ENCODE measurements around the gene UNC93B1. TPM values are rescaled to one million over a fixed set of nuclear protein-coding genes. Genes with fewer than 3 reads are reported as not detected.
A peak's percentile ranks its signal among the peaks of the same experiment; 100 is the strongest.

The UNC93B1 gene
- total and polyA plus RNA-seq, 2 donors: 10.3 to 30.8 TPM

GRCh38 chr11:68012843-68013610, 9.1 kb upstream of the UNC93B1 start:
- peaks cover 0 to 1% of the 10 kb centered on the region in 2 donors for H3K9me3 ChIP-seq (ENCODE audit: control insufficient read depth in 2 of 2, insufficient read depth in 1 of 2, low read length in 1 of 2)
- peaks cover 6 to 15% of the 10 kb centered on the region in 2 donors for H3K4me1 ChIP-seq (ENCODE audit: control insufficient read depth in 2 of 2, insufficient read depth in 2 of 2, low read length in 2 of 2)
- H3K4me3 ChIP-seq (ENCODE audit: low read length in 2 of 2): no peak overlapping the region
- no peaks in the 10 kb centered on the region for H3K36me3 ChIP-seq (ENCODE audit: control insufficient read depth in 2 of 2, insufficient read depth in 2 of 2, low read length in 1 of 2)
- no peak overlapping the region for H3K27ac ChIP-seq (ENCODE audit: low read depth in 1 of 2, low read length in 1 of 2)
- 92% methylated on average over 16 of the region's 16 CpGs for WGBS
- H3K27me3 ChIP-seq (ENCODE audit: control insufficient read depth in 2 of 2, insufficient read depth in 1 of 2, low read length in 1 of 2): peaks cover 0 to 9% of the 10 kb centered on the region in 2 donors
- no peak for DNase-seq (ENCODE audit: low read depth in 6 of 9, low spot score in 9 of 9)

- no peak overlapping the region for H3K4me3 ChIP-seq (ENCODE audit: low read length in 2 of 2)
- peaks cover 6 to 15% of the 10 kb centered on the region in 2 donors for H3K4me1 ChIP-seq (ENCODE audit: control insufficient read depth in 2 of 2, insufficient read depth in 2 of 2, low read length in 2 of 2)
- H3K36me3 ChIP-seq (ENCODE audit: control insufficient read depth in 2 of 2, insufficient read depth in 2 of 2, low read length in 1 of 2): no peaks in the 10 kb centered on the region
- peaks cover 0 to 1% of the 10 kb centered on the region in 2 donors for H3K9me3 ChIP-seq (ENCODE audit: control insufficient read depth in 2 of 2, insufficient read depth in 1 of 2, low read length in 1 of 2)
- WGBS: 83% methylated on average over 17 of the region's 17 CpGs
- no peak for DNase-seq (ENCODE audit: low read depth in 6 of 9, low spot score in 9 of 9)
- no peak overlapping the region for H3K27ac ChIP-seq (ENCODE audit: low read depth in 1 of 2, low read length in 1 of 2)
- peaks cover 0 to 9% of the 10 kb centered on the region in 2 donors for H3K27me3 ChIP-seq (ENCODE audit: control insufficient read depth in 2 of 2, insufficient read depth in 1 of 2, low read length in 1 of 2)
These were observed 8.3 kb upstream of the UNC93B1 start for GRCh38 chr11:68012044-68012842.

- Histone ChIP-seq H3K27ac (ENCODE audit: low read depth in 1 of 2, low read length in 1 of 2) (no peak overlapping the region), H3K36me3 (ENCODE audit: control insufficient read depth in 2 of 2, insufficient read depth in 2 of 2, low read length in 1 of 2) (no peaks in the 10 kb centered on the region), H3K4me1 (ENCODE audit: control insufficient read depth in 2 of 2, insufficient read depth in 2 of 2, low read length in 2 of 2) (peaks cover 6 to 15% of the 10 kb centered on the region in 2 donors), H3K27me3 (ENCODE audit: control insufficient read depth in 2 of 2, insufficient read depth in 1 of 2, low read length in 1 of 2) (peaks cover 0 to 14% of the 10 kb centered on the region in 2 donors), H3K4me3 (ENCODE audit: low read length in 2 of 2) (no peak overlapping the region), H3K9me3 (ENCODE audit: control insufficient read depth in 2 of 2, insufficient read depth in 1 of 2, low read length in 1 of 2) (peaks cover 0 to 1% of the 10 kb centered on the region in 2 donors)
- 61% methylated on average over 16 of the region's 16 CpGs for WGBS
- no peak for DNase-seq (ENCODE audit: low read depth in 6 of 9, low spot score in 9 of 9)
These were observed 7.4 kb upstream of the UNC93B1 start for GRCh38 chr11:68011051-68011943.

- DNase-seq (ENCODE audit: low read depth in 6 of 9, low spot score in 9 of 9): no peak
- Histone ChIP-seq H3K36me3 (ENCODE audit: control insufficient read depth in 2 of 2, insufficient read depth in 2 of 2, low read length in 1 of 2) (no peaks in the 10 kb centered on the region), H3K4me3 (ENCODE audit: low read length in 2 of 2) (no peak within 1 kb of the TSS), H3K9me3 (ENCODE audit: control insufficient read depth in 2 of 2, insufficient read depth in 1 of 2, low read length in 1 of 2) (peaks cover 0 to 1% of the 10 kb centered on the region in 2 donors), H3K27ac (ENCODE audit: low read depth in 1 of 2, low read length in 1 of 2) (peak within 1 kb of the TSS in 1 of 2 donors; percentile 8), H3K4me1 (ENCODE audit: control insufficient read depth in 2 of 2, insufficient read depth in 2 of 2, low read length in 2 of 2) (peaks cover 6 to 15% of the 10 kb centered on the region in 2 donors), H3K27me3 (ENCODE audit: control insufficient read depth in 2 of 2, insufficient read depth in 1 of 2, low read length in 1 of 2) (peaks cover 0 to 21% of the 10 kb centered on the region in 2 donors)
- 63% methylated on average over 33 of the region's 33 CpGs for WGBS
These were observed 6.5 kb upstream of the UNC93B1 start, which contains the start of gene ALDH3B1 for GRCh38 chr11:68010090-68011041. TSS of gene ALDH3B1 (plus strand) at chr11:68010327. CDS start at chr11:68015298, 4,971 bp downstream.

GRCh38 chr11:68009391-68010089, 5.6 kb upstream of the UNC93B1 start:
- peaks cover 3 to 29% of the 10 kb centered on the region in 2 donors for H3K27me3 ChIP-seq (ENCODE audit: control insufficient read depth in 2 of 2, insufficient read depth in 1 of 2, low read length in 1 of 2)
- H3K27ac ChIP-seq (ENCODE audit: low read depth in 1 of 2, low read length in 1 of 2): no peak overlapping the region
- H3K4me3 ChIP-seq (ENCODE audit: low read length in 2 of 2): no peak overlapping the region
- 37% methylated on average over 12 of the region's 12 CpGs for WGBS
- peaks cover 6 to 16% of the 10 kb centered on the region in 2 donors for H3K4me1 ChIP-seq (ENCODE audit: control insufficient read depth in 2 of 2, insufficient read depth in 2 of 2, low read length in 2 of 2)
- no peaks in the 10 kb centered on the region for H3K36me3 ChIP-seq (ENCODE audit: control insufficient read depth in 2 of 2, insufficient read depth in 2 of 2, low read length in 1 of 2)
- peaks cover 0 to 1% of the 10 kb centered on the region in 2 donors for H3K9me3 ChIP-seq (ENCODE audit: control insufficient read depth in 2 of 2, insufficient read depth in 1 of 2, low read length in 1 of 2)
- DNase-seq (ENCODE audit: low read depth in 6 of 9, low spot score in 9 of 9): no peak

GRCh38 chr11:68008381-68009337, 4.8 kb upstream of the UNC93B1 start:
- peaks cover 12 to 38% of the 10 kb centered on the region in 2 donors for H3K27me3 ChIP-seq (ENCODE audit: control insufficient read depth in 2 of 2, insufficient read depth in 1 of 2, low read length in 1 of 2)
- peaks cover 0 to 1% of the 10 kb centered on the region in 2 donors for H3K9me3 ChIP-seq (ENCODE audit: control insufficient read depth in 2 of 2, insufficient read depth in 1 of 2, low read length in 1 of 2)
- peak overlapping the region in 1 of 2 donors; percentile 19 for H3K27ac ChIP-seq (ENCODE audit: low read depth in 1 of 2, low read length in 1 of 2)
- no peak overlapping the region for H3K4me3 ChIP-seq (ENCODE audit: low read length in 2 of 2)
- DNase-seq (ENCODE audit: low read depth in 6 of 9, low spot score in 9 of 9): no peak
- H3K36me3 ChIP-seq (ENCODE audit: control insufficient read depth in 2 of 2, insufficient read depth in 2 of 2, low read length in 1 of 2): no peaks in the 10 kb centered on the region
- WGBS: 44% methylated on average over 27 of the region's 27 CpGs
- H3K4me1 ChIP-seq (ENCODE audit: control insufficient read depth in 2 of 2, insufficient read depth in 2 of 2, low read length in 2 of 2): peaks cover 11 to 21% of the 10 kb centered on the region in 2 donors

Data from thymus (tissue), 11 donors.